HG03439 (cell line): ENCODE data around the gene KRTAP10-9.
"Not testable (repeated sequence)": the region's sequence is repeated elsewhere in the genome, so short reads cannot be mapped to it uniquely, and the experiment has no call there.

Experiments
- ATAC-seq: cut with Tn5 transposase; IDR thresholded peaks from one replicate; pipeline ENCODE4 v1.9.1; 2021; ENCODE audit warnings: mild to moderate bottlenecking, moderate library complexity; ENCODE audit not compliant: unreplicated experiment

KRTAP10-9 gene

DNA sequence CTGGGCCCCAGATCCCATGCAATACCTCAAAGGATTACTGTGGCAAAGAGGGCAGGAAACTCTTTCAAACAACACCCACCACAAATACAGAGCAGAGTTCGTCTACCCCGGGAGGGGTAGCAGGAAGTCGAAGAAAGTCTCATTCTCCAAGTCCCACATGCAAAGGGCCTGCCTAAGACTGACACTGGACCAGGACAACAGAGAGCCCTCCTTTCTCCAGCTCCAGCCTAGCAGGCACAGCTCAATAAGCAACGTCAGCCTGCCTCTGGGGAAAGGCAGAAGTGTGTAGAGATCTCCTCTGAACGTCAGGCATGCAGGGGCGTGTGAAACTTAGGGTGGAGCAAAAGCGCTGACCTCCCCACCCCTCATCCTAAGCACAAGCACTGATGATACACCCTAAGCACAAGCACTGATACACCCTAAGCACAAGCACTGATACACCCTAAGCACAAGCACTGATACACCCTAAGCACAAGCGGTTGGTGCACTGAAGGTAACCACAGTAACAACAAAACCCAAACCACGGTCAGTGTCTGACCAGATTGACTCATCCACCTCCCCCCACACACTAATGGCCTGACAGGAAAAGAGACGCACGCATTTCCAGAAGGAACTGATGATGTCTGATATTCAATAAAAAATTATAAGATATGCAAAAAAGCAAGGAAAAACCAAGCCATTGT is 32.2 kb downstream of the KRTAP10-9 start:
- no peak for ATAC-seq

DNA sequence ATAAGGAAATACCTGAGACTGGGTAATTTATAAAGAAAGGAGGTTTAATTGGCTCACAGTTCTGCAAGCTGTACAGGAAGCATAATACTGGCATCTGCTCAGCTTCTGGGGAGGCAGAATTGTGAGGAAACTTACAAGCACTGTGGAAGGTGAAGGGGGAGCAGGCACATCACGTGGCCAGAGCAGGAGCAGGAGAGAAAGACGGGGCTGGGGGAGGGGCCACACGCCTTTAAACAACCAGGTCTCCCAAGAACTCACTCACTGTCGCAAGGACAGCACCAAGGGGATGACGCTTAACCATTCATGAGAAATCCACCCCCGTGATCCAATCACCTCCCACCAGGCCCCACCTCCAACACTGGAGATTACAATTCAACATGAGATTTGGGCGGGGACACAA is 34.7 kb downstream of the KRTAP10-9 start:
- ATAC-seq, result not testable (repeated sequence)

DNA sequence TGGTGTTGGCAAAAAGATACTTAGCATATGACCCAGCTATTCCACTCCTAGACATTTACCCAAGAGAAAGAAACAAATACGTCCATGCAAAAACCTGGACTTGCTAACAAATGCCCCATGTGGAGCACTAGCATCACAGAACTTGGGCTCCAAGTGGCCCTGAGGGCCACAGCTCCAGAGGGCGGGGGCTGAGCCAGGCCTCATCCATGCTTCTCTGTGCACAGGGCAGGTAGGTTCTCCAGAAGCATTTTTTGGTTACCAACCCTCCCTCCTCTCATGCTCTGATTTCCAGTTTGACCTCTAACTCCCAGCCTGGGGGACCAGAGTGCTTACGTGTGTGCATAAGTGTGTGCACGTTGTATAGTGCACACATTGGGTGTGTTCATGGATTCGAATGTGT is 37.8 kb downstream of the KRTAP10-9 start:
- ATAC-seq, result no peak

DNA sequence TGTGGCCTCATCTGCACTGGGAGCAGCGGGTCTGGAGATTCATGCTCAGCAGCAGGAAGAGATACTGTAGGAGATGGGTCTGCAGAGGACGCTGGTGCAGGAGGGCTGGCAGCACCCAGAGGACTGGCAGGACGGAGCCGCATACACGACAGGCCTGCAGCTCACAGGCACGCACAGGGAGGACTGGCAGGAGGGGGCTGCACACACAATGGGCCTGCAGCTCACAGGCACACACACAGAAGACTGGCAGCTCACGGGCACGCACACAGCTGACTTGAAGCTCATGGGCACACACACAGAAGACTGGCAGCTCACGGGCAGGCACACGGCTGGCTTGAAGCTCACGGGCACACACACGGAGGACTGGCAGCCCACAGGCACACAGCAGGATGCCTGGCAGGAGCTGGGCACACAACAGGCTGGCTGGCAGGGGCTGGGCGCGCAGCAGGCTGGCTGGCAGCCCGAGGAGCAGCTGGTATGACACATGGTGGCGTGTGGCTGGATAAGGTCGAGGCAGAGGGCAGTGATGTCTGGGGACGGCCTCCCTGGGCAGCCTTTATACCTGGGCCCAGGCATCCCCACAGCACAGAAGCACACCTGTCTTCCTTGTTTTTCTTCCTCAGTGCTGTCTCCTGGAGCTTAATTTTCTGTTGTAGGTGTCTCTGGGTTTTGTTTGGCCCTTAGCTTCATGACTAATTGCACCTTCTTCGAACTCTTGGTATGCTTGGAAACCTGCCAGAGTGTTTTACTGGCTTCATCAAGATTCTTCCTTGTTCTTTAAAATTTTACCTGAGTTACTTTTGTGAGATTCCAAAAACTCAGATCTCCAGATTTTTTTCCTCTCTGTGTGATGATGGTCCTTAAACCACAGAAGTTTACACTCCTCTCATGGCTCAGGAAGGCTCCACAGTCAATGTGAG is 39.8 kb downstream of the KRTAP10-9 start, which contains the start of gene KRTAP12-2:
Gene KRTAP12-2 (minus strand): TSS at position 527 of the 920 bp plus-strand sequence. CDS start 41 bp downstream, at position 486.
- no peak for ATAC-seq

- ATAC-seq, result no peak
These were observed 40.7 kb downstream of the KRTAP10-9 start for GRCh38 chr21:44667612-44668011.

DNA sequence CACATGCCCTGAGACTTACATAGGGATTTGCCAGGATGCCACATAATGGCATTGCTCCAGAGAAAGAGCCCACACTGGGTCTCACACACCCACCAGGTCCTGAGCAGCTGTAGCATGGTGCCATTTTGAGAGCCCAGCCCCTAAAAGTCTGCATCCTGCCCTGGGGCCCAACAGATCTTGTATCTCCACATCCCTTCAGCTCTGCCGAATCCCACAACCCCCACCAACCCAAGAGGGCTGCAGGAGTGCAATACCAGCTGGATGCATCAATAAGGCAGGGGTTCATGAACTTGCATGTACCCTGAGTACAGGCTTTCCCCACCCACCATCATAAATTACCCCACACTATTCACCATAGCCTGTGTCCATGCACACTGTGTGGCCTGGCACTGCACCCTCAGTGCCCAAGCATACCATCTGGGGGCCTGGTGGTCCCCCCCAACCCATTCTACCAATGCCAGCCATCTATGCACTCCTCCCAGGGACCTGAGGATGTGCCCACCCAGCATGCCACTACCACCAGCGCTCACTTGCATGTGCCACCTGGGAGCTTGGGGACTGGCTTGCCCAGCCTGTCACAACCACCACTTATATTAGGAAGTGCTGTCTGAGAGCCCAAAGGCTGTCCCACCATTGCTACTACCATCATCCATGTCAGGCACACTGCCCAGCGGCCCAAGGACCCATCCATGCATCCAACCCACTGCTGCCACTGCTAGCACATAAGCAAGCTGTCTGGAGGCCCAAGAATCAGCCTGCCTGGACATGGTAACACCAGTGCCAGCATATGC is 43.9 kb downstream of the KRTAP10-9 start:
- no peak for ATAC-seq

GRCh38 chr21:44671911-44672310 is 45.0 kb downstream of the KRTAP10-9 start:
- no peak for ATAC-seq

DNA sequence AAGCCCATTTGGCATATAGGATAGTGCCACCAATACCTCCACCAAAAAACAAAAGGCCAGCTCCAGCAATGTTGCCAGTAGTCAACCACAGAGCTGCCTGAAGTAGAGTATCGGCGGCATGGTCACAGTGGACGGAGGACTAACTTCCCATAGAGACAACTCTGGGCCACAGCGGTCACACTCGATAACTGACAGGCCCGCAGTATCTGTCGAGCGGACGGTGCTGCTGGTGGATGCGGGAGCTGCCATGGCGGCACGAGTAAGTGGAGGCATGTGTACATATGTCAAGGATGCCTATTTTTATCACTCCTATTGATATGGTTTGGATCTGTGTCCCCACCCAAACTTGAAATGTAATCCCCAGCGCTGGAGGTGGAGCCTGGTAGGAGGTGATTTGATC is 51.0 kb downstream of the KRTAP10-9 start:
- no peak for ATAC-seq
